ENCODE results near the gene CYLD.

Gene CYLD

GRCh38 chr16:50735629-50736122 is 6.2 kb upstream of the CYLD start:
- Histone ChIP-seq H3K4me3 (ENCODE audit: severe bottlenecking) (no peak overlapping the region), H3K27me3 (ENCODE audit: insufficient read depth, poor library complexity, severe bottlenecking) (no peaks in the 10 kb centered on the region), H3K36me3 (ENCODE audit: low read depth) (no peaks in the 10 kb centered on the region), H3K4me1 (ENCODE audit: insufficient read depth, poor library complexity, severe bottlenecking) (no peaks in the 10 kb centered on the region), H3K27ac (ENCODE audit: poor library complexity, severe bottlenecking) (no peak overlapping the region), H3K9me3 (ENCODE audit: severe bottlenecking) (no peaks in the 10 kb centered on the region)
- no peak for DNase-seq (ENCODE audit: low spot score)
- TF ChIP-seq, protein P1, sequence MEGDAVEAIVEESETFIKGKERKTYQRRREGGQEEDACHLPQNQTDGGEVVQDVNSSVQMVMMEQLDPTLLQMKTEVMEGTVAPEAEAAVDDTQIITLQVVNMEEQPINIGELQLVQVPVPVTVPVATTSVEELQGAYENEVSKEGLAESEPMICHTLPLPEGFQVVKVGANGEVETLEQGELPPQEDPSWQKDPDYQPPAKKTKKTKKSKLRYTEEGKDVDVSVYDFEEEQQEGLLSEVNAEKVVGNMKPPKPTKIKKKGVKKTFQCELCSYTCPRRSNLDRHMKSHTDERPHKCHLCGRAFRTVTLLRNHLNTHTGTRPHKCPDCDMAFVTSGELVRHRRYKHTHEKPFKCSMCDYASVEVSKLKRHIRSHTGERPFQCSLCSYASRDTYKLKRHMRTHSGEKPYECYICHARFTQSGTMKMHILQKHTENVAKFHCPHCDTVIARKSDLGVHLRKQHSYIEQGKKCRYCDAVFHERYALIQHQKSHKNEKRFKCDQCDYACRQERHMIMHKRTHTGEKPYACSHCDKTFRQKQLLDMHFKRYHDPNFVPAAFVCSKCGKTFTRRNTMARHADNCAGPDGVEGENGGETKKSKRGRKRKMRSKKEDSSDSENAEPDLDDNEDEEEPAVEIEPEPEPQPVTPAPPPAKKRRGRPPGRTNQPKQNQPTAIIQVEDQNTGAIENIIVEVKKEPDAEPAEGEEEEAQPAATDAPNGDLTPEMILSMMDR (IDR thresholded peaks at IDR 0.05; ENCODE audit: poor library complexity, severe bottlenecking): no peak
- ATAC-seq (ENCODE audit: low read depth): no peak

DNA sequence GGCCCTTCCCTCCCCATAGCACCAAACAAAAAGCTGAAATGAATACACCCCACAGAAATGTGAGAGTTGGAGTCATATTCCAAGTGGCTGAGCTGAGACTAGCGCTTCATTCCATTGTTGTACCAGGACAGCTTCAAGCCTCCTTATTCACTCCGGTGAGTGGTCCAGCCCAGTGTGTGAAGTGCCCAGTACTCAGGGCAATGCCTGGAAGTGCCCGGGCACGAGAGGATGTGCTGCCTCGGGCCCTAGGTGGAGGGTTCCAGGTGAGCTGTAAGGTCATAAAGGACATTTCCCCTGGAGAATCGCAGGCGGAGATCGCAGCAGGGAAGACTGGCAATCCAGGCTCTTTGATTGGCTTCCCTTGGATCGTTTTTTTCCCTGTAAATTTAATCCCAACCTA is 5.4 kb upstream of the CYLD start:
- no peaks in the 10 kb centered on the region for H3K4me1 ChIP-seq (ENCODE audit: insufficient read depth, poor library complexity, severe bottlenecking)
- no peaks in the 10 kb centered on the region for H3K27me3 ChIP-seq (ENCODE audit: insufficient read depth, poor library complexity, severe bottlenecking)
- no peaks in the 10 kb centered on the region for H3K9me3 ChIP-seq (ENCODE audit: severe bottlenecking)
- no peak overlapping the region for H3K27ac ChIP-seq (ENCODE audit: poor library complexity, severe bottlenecking)
- TF ChIP-seq, protein P1 (IDR thresholded peaks at IDR 0.05; ENCODE audit: poor library complexity, severe bottlenecking): no peak
- H3K36me3 ChIP-seq (ENCODE audit: low read depth): no peaks in the 10 kb centered on the region
- DNase-seq (ENCODE audit: low spot score): no peak
- ATAC-seq (ENCODE audit: low read depth): 0 out of 3 replicates have a peak, but pooled peaks have one; percentile 15
- H3K4me3 ChIP-seq (ENCODE audit: severe bottlenecking): no peak overlapping the region

DNA sequence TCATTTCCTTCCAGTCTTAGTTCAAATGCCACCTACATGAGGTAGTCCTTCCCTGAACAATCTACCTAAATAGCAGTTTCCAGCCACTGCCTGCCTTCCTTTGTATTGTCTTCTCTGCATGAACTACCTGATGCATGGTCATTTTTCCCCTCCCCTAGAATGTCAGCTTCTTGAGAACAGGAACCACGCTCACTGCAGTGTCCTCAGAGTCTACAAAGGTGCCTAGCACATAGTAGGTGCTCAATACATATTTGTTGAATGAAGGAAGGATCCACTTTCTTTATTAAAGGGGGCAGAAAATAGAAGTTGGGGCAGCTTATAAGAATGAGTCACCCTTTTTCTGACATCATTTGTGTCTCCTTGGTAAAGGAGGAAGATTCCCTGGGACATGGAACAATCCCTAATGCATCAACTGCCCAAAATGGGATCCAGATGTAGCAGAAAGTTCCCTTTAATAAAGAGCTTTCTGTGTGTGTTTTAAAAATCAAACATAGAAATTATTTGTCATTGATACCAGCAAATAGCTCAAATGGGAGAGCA is 4.4 kb upstream of the CYLD start:
- TF ChIP-seq, protein P1 (IDR thresholded peaks at IDR 0.05; ENCODE audit: poor library complexity, severe bottlenecking): no peak
- H3K27me3 ChIP-seq (ENCODE audit: insufficient read depth, poor library complexity, severe bottlenecking): no peaks in the 10 kb centered on the region
- no peaks in the 10 kb centered on the region for H3K4me1 ChIP-seq (ENCODE audit: insufficient read depth, poor library complexity, severe bottlenecking)
- H3K36me3 ChIP-seq (ENCODE audit: low read depth): no peaks in the 10 kb centered on the region
- DNase-seq (ENCODE audit: low spot score) (no peak), ATAC-seq (ENCODE audit: low read depth) (no peak)
- no peak overlapping the region for H3K27ac ChIP-seq (ENCODE audit: poor library complexity, severe bottlenecking)
- H3K4me3 ChIP-seq (ENCODE audit: severe bottlenecking): no peak overlapping the region
- H3K9me3 ChIP-seq (ENCODE audit: severe bottlenecking): no peaks in the 10 kb centered on the region

DNA sequence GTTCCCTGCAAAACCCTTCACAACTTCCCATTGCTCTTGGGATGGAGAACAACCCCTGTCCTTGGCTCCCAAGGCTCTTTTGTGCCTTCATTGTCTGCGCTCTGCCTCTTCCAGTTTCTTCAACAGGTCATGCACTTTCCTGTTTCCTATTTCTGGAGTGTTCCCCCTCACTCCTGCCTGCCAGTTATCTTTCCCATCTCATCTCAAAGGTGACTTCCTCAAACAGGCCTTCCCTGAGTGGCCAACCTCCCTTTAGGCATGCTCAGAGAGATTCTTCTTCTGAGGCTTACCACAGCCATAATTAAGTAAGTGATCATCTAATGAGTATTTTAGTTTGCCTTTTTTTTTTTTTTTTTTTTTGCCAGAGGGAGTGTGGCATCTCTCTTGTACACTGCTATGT is 2.9 kb upstream of the CYLD start:
- H3K4me1 ChIP-seq (ENCODE audit: insufficient read depth, poor library complexity, severe bottlenecking): peaks cover 10% of the 10 kb centered on the region
- DNase-seq (ENCODE audit: low spot score) (no peak), ATAC-seq (ENCODE audit: low read depth) (no peak)
- H3K27me3 ChIP-seq (ENCODE audit: insufficient read depth, poor library complexity, severe bottlenecking): no peaks in the 10 kb centered on the region
- H3K36me3 ChIP-seq (ENCODE audit: low read depth): no peaks in the 10 kb centered on the region
- no peak overlapping the region for H3K27ac ChIP-seq (ENCODE audit: poor library complexity, severe bottlenecking)
- TF ChIP-seq, protein P1 (IDR thresholded peaks at IDR 0.05; ENCODE audit: poor library complexity, severe bottlenecking): no peak
- no peak overlapping the region for H3K4me3 ChIP-seq (ENCODE audit: severe bottlenecking)
- no peaks in the 10 kb centered on the region for H3K9me3 ChIP-seq (ENCODE audit: severe bottlenecking)

DNA sequence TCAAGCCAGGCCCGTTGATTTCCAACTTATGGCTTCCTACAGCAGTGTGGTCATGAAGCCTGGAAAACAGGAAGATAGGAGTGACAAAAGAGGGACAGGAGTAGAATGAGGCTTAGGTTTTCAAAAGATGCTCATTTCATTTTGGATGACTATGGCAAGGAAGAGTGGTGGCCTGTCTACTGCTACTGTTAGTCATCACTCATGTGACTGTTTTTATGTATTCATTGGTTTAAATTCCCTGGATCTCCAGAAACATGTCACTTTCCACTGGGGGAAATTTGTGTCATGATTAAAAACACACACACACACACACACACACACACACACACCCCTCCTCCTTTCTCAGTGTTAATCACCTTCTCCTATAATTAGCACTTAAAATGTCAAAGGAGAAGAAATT is 1.1 kb upstream of the CYLD start:
- Histone ChIP-seq H3K4me3 (ENCODE audit: severe bottlenecking) (no peak overlapping the region), H3K27ac (ENCODE audit: poor library complexity, severe bottlenecking) (no peak overlapping the region), H3K27me3 (ENCODE audit: insufficient read depth, poor library complexity, severe bottlenecking) (no peaks in the 10 kb centered on the region), H3K4me1 (ENCODE audit: insufficient read depth, poor library complexity, severe bottlenecking) (peaks cover 21% of the 10 kb centered on the region), H3K36me3 (ENCODE audit: low read depth) (0 out of 2 replicates have a peak, but pooled peaks cover 4% of the 10 kb centered on the region), H3K9me3 (ENCODE audit: severe bottlenecking) (no peaks in the 10 kb centered on the region)
- TF ChIP-seq, protein P1 (IDR thresholded peaks at IDR 0.05; ENCODE audit: poor library complexity, severe bottlenecking): no peak
- DNase-seq (ENCODE audit: low spot score) (no peak), ATAC-seq (ENCODE audit: low read depth) (no peak)

Data from RWPE2 (cell line).